GM19455 (cell line): ENCODE measurements around the gene MYL6B.

Source experiments
- ATAC-seq: cut with Tn5 transposase; IDR thresholded peaks from one replicate; pipeline ENCODE4 v1.9.1; 2021; ENCODE audit not compliant: unreplicated experiment

MYL6B gene

DNA sequence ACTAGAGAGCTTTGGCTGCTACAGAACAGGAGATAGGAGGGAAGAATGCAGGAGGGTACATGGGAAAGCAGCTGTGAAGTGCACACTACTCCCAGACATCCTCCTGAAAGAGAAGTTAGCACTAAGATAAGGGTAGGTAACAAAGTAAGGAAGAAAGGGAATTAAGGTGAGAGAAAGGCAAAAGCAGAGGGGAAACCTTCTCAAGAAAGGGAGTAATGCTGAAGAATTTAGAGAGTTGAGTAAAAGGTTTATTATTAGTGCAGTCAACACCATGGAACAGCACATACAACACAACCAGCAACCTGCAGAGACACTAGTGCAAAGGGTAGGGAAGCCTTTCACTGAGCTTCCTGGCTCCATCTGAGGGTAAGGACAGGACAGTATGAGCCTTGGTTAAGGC is 51.9 kb downstream of the MYL6B start:
- no peak for ATAC-seq

DNA sequence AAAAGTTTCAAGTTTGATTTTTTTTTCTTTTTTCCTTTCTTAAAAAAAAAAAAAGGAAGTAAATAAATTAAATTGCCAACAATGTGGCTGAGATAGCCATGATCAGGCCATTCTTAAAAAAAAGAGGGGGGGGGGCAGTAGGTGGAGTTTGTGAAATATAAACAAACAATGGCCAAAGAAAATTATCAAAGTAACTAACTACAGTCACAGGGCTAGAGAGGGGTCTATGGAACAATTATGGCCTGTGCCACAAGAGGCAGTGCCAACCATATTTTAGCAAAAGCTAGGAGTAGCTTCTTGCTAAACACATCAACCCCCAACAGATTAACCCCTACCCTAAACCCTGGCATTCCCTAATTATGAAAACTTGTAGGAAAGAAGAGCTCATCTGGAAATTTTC is 53.1 kb downstream of the MYL6B start:
- ATAC-seq = no peak

DNA sequence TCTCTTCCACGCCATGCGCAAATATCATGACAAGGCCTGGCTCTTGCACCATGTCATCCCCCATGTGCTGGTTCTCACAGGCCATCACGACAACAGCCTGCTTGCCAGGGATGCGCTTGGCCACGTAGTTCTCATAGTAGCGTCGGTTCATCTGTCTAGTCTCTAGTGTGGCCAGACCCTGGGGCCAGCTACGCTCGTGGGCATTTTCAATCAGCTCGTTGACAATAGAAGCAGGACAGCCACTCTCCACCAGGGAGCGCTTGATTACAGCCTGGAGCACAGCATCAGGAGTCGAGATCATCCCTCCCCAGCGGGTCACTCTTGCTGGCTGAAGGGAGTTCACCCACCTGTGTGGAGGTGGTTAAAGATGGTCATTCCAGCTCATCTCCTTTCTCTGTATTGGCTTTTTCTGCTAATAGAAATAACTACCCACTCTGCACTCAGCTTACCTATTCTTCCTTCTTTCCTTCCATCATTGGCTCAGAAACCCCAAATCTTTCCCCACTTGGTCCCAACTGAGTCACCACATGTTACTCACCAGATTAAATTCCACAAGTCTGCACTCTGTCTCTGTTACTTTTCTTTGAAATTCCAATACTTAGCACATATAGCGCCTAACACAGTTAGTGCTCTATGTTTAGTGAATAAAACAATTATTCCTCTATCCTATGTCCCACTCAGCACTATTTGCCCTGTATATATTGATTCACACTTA is 54.2 kb downstream of the MYL6B start:
- no peak for ATAC-seq
